GM18867 (cell line): ENCODE results near the gene OR8J1.
"Not testable (repeated sequence)": the region's sequence is repeated elsewhere in the genome, so short reads cannot be mapped to it uniquely, and the experiment has no call there.

Experiments
- ATAC-seq: cut with Tn5 transposase; IDR thresholded peaks from one replicate; pipeline ENCODE4 v1.9.1; 2021; ENCODE audit warnings: mild to moderate bottlenecking, moderate library complexity; ENCODE audit not compliant: unreplicated experiment

OR8J1 gene, protein sequence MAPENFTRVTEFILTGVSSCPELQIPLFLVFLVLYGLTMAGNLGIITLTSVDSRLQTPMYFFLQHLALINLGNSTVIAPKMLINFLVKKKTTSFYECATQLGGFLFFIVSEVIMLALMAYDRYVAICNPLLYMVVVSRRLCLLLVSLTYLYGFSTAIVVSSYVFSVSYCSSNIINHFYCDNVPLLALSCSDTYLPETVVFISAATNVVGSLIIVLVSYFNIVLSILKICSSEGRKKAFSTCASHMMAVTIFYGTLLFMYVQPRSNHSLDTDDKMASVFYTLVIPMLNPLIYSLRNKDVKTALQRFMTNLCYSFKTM

DNA sequence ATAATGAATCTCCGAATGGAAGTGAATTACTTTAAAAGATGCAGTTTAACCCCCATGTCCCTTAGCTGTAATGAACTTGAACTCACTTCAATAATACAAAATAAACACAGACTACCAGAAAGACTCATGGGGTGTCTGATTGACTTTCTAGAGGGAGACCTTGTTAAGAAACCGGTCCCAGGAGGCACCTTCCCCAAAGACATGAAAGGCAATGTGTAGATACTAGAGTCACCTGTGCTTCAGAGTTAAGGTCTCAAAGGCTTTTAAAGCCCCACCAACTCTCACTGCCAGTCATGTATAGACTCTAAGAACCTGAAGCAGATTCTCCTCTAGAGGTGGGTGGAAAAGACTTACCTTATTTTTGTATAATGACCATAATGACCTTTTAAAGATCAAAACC, at the start of gene OR8J1:
OR8J1 (plus strand) TSS at position 301 of the 400 bp plus-strand sequence. CDS start 5,956 bp downstream, outside the sequence.
- ATAC-seq = no peak

DNA sequence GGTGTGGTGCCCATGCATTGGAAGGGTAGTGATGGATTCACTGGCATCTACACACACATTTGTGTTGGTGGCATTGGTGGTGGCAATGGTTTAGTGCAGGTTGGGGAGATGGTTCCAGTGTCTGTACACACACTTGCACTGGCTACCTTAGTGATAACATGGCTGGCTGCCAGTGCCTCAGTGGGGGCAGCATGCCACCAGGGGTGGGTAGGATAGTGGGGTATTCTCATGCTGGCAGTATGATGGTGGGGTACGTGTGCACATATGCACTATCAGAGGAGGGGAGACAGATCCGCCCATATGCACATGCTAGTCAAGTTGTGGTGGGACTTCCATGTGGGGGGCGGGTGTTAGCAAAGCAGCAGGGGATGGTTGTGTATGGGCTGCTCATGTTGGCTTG, 46.3 kb upstream of the OR8J1 start:
- no peak for ATAC-seq

DNA sequence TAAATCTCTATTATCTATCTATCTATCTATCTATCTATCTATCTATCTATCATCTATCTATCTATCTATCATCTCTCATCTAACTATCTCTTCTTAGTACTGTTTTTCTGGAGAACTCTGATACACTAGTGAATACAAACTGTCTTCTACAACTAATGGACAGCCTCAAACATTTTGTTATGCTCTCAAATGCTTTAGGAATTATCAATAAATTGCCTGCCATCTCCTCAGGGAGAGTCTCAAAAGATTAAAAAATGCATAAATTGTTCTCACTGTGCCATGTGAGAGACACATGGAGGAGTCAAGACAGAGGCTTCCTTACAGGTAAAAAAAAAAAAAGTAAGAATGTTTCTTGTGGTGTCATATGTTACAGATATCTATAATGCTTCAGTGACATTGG, 39.2 kb upstream of the OR8J1 start, which contains the start of gene OR8K3:
OR8K3 (plus strand) TSS at position 301 of the 400 bp plus-strand sequence. CDS start 3,163 bp downstream, outside the sequence.
- ATAC-seq = no peak

DNA sequence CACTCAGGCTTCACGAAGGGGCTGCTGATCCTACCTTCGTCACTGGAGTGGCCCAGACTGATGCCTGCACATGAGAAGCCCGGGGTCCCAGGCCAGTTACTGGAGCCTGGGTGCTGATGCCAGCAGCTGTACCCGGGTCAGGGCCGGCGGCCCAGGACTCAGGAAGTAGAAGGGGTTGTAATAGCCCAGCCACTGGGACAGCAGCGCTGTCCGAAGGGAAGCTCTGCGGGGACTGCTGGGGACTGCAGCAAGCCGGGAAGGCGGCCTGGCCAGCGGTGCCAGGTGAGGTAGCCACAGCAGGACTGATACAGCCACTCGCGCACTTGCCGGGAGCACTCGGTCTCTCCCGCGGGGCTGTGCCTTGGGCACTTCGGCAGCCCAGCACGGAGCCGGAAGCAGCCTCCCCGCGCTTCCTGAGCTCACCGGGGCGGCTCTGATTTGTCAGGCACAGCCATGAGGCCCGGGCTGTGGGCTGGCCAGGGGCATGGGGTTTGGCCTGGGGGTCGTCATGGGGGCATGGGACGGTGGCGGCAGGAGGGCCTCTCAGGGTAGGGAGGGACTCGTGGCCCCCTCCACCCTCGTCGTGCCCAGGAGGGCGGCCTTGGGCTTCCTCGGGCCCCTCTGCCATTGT, 22.1 kb upstream of the OR8J1 start:
- ATAC-seq = no peak

DNA sequence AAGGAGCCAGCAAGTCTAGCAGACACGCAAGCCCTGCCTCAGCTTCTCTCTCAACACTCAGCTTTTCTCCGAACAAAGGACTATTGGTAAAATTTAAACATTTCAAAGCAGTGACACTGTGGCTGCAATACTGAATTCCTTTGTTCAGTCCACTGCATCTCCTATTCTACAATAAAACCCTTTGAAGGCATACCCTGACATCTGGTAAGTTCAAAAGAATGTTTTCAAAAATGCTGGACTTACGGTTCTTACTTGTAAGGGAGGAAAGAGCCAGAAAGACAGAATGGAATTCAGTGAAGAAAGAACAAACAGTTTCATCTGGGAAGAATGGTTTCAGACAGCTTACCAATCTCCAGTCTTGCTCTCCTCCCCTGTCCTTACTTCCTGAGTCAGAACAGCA, 20.9 kb upstream of the OR8J1 start:
- ATAC-seq = no peak

DNA sequence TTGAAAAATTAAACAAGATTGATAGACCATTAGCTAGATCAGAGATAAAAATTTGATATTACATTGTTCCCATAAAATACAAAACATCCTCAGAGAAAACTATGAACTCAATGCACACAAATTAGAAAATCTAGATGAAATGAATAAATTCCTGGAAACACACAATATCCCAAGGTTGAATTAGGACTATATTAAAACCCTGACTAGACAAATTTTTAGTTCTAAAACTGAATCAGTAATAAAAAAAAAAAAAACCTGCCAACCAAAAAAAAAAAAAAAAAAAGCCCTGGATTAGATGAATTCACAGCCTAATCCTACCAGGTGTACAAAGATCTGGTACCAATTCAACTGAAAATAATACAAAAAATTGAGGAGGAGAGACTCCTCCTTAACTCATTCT, 13.8 kb upstream of the OR8J1 start:
- ATAC-seq = no peak

DNA sequence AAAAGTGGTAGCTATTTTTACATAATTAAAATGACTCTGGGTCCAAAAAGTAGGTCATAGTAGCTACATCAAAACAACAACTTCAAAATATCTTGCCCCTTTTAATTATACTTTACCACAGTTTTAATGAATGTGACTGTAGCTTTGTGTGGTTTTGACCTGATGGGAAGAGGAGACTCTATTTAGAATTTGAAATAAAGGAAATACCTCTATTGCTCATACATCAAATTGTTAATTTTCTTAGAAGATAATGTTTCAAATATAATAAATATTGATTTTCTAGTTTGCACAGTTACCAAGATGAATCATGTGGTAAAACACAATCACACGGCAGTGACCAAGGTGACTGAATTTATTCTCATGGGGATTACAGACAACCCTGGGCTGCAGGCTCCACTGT, 8.4 kb upstream of the OR8J1 start, which contains the start of gene OR8K1:
OR8K1 (plus strand) TSS at position 301 of the 400 bp plus-strand sequence; CDS start at position 301, 0 bp downstream.
- ATAC-seq = no peak

DNA sequence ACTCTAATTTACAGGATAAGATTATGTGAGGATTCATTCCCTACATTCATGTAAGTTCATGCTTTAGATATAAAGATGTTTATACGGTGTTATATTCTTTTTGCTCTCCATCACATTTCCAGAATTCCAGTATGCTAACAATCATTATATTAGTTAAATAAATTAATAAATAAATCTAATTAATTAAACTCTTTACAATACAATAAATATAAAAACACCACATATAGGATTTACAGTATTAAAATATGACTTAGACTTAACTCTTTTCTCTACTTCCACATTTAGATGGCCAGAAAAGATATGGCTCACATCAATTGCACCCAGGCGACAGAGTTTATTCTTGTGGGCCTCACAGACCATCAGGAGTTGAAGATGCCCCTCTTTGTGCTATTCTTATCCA, 21.2 kb downstream of the OR8J1 start, which contains the start of gene OR8U1:
OR8U1 (plus strand) TSS at position 301 of the 400 bp plus-strand sequence; CDS start at position 301, 0 bp downstream.
- ATAC-seq = no peak

DNA sequence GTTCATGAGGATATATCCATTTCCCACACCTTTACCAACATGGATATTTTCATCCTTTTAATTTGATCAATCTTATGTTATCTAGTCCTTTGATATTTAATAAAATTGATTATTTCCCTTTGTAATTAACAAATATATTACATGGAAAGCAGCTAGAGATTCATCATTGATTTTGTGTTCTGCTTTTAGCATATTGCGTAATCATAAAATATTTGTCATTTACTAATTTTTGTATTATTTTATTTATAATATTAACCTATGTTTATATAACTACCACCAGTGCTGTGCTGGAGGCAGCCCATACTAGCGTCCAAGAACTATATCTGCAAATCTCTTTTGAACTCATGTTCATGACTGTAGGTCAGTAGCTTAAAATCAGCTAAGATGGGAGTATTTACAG, 26.0 kb downstream of the OR8J1 start:
- ATAC-seq = no peak

DNA sequence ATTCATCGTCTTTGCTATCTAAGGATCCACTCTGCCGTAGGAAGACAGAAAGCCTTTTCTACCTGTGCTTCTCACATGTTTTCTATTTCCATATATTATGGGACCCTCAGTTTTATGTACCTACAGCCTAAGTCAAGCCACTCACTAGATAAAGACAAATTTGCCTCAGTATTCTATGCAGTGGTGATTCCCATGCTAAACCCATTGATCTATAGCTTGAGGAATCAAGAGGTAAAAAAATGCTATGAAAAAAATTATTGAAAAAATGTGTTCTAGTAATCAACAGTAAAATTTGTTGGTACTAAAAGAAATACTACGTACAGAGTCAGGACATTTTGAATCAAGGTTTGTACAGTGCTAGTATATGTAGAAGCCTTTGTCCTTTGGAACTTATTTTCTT, 40.3 kb downstream of the OR8J1 start:
- ATAC-seq = no peak

DNA sequence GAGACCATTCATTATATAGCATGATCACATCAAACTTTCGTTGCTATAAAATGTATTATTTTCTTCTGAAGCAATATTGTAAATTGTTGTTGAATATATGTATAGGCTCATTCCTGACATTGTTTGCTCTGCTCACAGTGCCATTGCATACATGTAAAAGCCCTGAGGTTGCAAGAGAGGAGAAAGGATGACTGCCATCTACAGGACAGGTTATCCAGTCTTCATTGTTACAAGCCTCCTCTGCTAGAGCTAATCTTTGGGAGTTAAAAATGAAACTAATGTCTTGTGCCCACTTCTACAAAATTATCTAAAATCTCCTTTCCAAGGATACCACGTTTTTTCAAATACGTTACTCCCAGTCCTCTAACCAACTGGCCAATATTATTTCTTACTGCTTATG, 42.0 kb downstream of the OR8J1 start:
- ATAC-seq = no peak

DNA sequence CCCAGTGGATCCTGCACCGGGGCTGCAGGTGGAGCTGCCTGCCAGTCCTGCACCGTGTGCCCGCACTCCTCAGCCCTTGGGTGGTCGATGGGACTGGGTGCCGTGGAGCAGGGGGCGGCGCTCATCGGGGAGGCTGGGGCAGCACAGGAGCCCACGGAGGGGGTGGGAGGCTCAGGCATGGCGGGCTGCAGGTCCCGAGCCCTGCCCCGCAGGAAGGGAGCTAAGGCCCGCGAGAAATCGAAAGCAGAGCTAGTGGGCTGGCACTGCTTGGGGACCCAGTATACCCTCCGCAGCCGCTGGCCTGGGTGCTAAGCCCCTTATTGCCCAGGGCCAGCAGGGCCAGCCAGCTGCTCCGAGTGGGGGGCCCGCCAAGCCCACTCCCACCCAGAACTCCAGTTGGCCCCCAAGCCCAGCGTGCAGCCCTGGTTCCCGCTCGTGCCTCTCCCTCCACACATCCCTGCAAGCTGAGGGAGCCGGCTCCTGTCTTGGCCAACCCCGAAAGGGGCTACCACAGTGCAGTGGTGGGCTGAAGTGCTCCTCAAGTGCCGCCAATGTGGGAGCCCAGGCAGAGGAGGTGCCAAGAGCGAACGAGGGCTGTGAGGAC, 47.9 kb downstream of the OR8J1 start:
- not testable (repeated sequence) for ATAC-seq

DNA sequence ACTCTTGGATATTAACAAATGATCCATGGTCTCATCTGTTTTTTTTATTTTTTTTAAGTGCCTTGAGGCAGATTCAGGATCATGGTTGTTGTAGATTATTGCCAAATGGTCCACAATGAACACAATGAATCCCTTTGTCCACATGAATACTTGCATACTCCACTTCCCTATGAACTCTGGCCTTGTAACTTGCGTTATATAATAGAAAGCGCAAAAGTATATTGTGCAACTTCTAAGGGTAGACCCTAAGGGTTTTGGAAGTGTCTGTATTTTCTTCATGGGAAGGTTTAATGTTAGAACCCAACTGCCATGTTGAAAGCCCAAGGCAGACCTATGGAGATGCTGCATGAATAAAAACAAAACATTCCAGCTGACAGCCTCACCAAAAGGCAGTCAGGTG, 50.3 kb downstream of the OR8J1 start:
- ATAC-seq = no peak

DNA sequence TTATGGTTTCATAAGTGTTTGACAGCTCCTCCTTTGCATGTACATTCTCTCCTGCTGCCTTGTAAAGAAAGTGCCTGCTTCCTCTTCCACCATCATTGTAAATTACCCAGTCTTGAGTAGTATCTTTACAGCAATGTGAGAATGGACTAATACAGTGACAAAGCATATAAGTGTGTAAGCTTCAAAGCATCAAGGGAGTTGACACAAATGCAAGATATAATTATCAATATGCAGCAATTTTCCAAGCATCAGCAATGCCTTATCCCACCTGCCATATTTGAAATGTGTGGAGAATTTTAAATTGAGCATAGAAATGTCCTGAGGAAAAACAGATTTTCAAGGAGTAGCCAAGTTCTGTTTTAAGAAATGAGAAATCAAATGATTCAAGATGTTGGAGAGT, 56.7 kb downstream of the OR8J1 start:
- ATAC-seq = no peak
